Measurements from ENCODE around the gene CAPN3. TPM values are rescaled to one million over a fixed set of nuclear protein-coding genes. Genes with fewer than 3 reads are reported as not detected.

The CAPN3 gene
- total RNA-seq, 4 donors from 2014 or later, result 17.0 to 35.2 (median 19.3) TPM

DNA sequence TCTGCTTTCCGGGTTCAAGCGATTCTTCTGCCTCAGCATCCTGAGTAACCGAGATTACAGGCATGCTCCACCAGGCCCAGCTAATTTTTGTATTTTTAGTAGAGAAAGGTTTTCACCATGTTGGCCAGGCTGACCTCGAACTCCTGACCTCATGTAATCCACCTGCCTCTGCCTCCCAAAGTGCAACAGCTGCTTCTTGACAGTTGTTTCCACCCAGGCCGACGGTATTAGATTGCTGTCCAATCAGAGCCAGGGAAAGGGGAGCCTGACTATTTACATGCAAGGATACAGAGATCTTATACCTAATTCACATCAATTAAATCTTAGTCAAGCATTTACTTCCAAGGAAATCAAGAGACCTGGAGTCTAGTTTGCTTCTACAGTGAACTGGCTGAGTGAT is 4.0 kb upstream of the CAPN3 start:
- no peak for DNase-seq
- Histone ChIP-seq H3K4me1 (no peaks in the 10 kb centered on the region), H3K4me3 (no peak overlapping the region), H3K27me3 (no peaks in the 10 kb centered on the region), H3K9me3 (no peaks in the 10 kb centered on the region), H3K27ac (no peak overlapping the region), H3K36me3 (peaks cover 0 to 32% (median 7%) of the 10 kb centered on the region in 4 donors)
- intact Hi-C loops (cut with DNase I; ENCODE audit: low total_unique reads), result no loop called here
- in situ Hi-C loops (cut with MboI; ENCODE audit: low pct_ligation_motif_present in 1 of 4, low pct_unique_long_range_greater_than_20kb in 1 of 4, low sequenced_read_pairs in 3 of 4), result no loop called here
- TF ChIP-seq POLR2AphosphoS5 (IDR thresholded peaks at IDR 0.05) (no peak), CTCF (IDR thresholded peaks at IDR 0.05) (no peak), POLR2A (IDR thresholded peaks at IDR 0.05) (no peak), EP300 (IDR thresholded peaks at IDR 0.05; ENCODE audit: low read depth) (no peak)
- 80 to 85% methylated on average over 2 to 6 of the region's 6 CpGs for WGBS, 2 donors (ENCODE audit: low coverage in 1 of 2)

- WGBS, 2 donors (ENCODE audit: low coverage in 1 of 2), result 86 to 96% methylated on average over 4 to 5 of the region's 5 CpGs
- in situ Hi-C loops (cut with MboI; ENCODE audit: low pct_ligation_motif_present in 1 of 4, low pct_unique_long_range_greater_than_20kb in 1 of 4, low sequenced_read_pairs in 3 of 4), result no loop called here
- H3K27me3 ChIP-seq, result no peaks in the 10 kb centered on the region
- no peak for TF ChIP-seq POLR2A (IDR thresholded peaks at IDR 0.05)
- no peak for TF ChIP-seq EP300 (IDR thresholded peaks at IDR 0.05; ENCODE audit: low read depth)
- no peak for TF ChIP-seq POLR2AphosphoS5 (IDR thresholded peaks at IDR 0.05)
- TF ChIP-seq CTCF (IDR thresholded peaks at IDR 0.05), result no peak
- intact Hi-C loops (cut with DNase I; ENCODE audit: low total_unique reads), result no loop called here
- H3K36me3 ChIP-seq, result peaks cover 0 to 22% (median 6%) of the 10 kb centered on the region in 4 donors
- DNase-seq, result no peak
- H3K9me3 ChIP-seq, result no peaks in the 10 kb centered on the region
- H3K4me1 ChIP-seq, result no peaks in the 10 kb centered on the region
- H3K27ac ChIP-seq, result no peak overlapping the region
- no peak overlapping the region for H3K4me3 ChIP-seq
These were observed 2.5 kb upstream of the CAPN3 start for GRCh38 chr15:42356851-42357250.

DNA sequence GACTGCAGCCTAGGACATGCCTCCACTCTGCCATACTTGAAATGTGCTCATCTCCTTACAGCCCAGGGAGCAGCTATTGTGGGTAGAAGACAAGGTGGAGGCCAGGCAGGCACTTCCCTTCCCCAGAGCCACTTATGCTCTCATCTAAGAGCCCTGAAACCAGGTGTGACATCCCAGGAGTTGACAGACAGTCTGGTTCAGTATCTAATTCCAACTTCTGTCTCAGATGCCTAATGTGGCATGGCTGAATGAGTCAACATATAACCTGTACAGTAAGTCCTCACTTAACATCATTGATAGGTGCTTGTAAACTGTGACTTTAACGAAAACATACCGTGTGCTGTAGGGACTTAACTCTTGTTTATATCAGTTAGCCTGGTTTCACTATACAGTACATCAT is 1.2 kb upstream of the CAPN3 start:
- no peaks in the 10 kb centered on the region for H3K4me1 ChIP-seq
- H3K4me3 ChIP-seq, result no peak overlapping the region
- no peak overlapping the region for H3K27ac ChIP-seq
- in situ Hi-C loops (cut with MboI; ENCODE audit: low pct_ligation_motif_present in 1 of 4, low pct_unique_long_range_greater_than_20kb in 1 of 4, low sequenced_read_pairs in 3 of 4), result no loop called here
- intact Hi-C loops (cut with DNase I; ENCODE audit: low total_unique reads), result no loop called here
- DNase-seq, result no peak
- H3K27me3 ChIP-seq, result no peaks in the 10 kb centered on the region
- H3K36me3 ChIP-seq, result peaks cover 0 to 9% (median 3%) of the 10 kb centered on the region in 4 donors
- no peak for TF ChIP-seq POLR2AphosphoS5 (IDR thresholded peaks at IDR 0.05)
- TF ChIP-seq CTCF (IDR thresholded peaks at IDR 0.05), result no peak
- no peak for TF ChIP-seq EP300 (IDR thresholded peaks at IDR 0.05; ENCODE audit: low read depth)
- TF ChIP-seq POLR2A (IDR thresholded peaks at IDR 0.05), result no peak
- H3K9me3 ChIP-seq, result no peaks in the 10 kb centered on the region
- WGBS, 2 donors (ENCODE audit: low coverage in 1 of 2), result 95 to 100% methylated on average over 2 of the region's 2 CpGs

GRCh38 chr15:42359985-42360384 is 684 bp downstream of the CAPN3 start:
- WGBS, 2 donors (ENCODE audit: low coverage in 1 of 2), result 75 to 100% methylated on average over 1 to 7 of the region's 7 CpGs
- no peaks in the 10 kb centered on the region for H3K4me1 ChIP-seq
- in situ Hi-C loops (cut with MboI; ENCODE audit: low pct_ligation_motif_present in 1 of 4, low pct_unique_long_range_greater_than_20kb in 1 of 4, low sequenced_read_pairs in 3 of 4), result no loop called here
- no peak for DNase-seq
- H3K9me3 ChIP-seq, result no peaks in the 10 kb centered on the region
- intact Hi-C loops (cut with DNase I; ENCODE audit: low total_unique reads), result no loop called here
- no peak overlapping the region for H3K4me3 ChIP-seq
- H3K27ac ChIP-seq, result no peak overlapping the region
- H3K36me3 ChIP-seq, result peaks cover 0 to 8% (median 0%) of the 10 kb centered on the region in 4 donors
- TF ChIP-seq POLR2A (IDR thresholded peaks at IDR 0.05) (no peak), EP300 (IDR thresholded peaks at IDR 0.05; ENCODE audit: low read depth) (no peak), CTCF (IDR thresholded peaks at IDR 0.05) (no peak), POLR2AphosphoS5 (IDR thresholded peaks at IDR 0.05) (no peak)
- no peaks in the 10 kb centered on the region for H3K27me3 ChIP-seq
